HG03045 (cell line): ENCODE measurements around the gene WDR1.
"Not testable (repeated sequence)": the region's sequence is repeated elsewhere in the genome, so short reads cannot be mapped to it uniquely, and the experiment has no call there.

Source experiments
- ATAC-seq: cut with Tn5 transposase; IDR thresholded peaks from one replicate; pipeline ENCODE4 v1.9.1; 2021; ENCODE audit warnings: mild to moderate bottlenecking, moderate library complexity; ENCODE audit not compliant: unreplicated experiment

WDR1 gene

GRCh38 chr4:10131202-10131601 is 14.6 kb upstream of the WDR1 start:
- no peak for ATAC-seq

DNA sequence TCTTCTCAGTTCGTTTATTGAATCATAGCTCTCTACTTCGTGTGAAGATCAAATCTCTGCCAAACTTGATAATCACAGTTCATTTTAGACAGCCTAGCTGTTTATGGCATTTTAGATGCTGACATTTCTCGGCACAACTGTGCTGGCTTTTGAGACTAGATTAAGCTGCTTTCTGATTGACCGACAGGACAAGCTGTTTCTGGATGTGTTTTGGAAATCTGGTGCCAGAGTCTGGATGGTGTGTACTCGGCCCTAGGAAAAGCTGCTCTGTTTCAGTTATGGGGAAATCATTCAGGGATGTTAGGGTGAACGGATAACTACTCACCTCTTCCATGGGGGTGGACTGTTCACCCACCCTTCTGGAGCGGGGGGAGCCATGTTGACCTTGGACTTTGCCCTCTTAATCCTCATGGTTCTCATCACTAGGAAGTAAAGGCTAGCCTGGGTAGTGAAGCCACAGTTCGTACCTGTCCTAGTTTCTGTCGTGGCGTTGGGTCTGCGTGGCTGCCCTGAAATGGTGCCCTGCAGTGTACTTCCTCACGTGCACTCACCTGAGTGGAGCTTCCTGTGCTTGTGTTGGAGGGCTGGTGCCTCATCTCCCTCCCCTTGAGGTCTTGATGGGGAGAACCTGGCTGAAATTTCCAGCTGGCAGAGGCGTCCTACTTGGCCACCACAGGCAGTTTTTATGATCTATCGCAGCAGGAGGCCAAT is 13.7 kb upstream of the WDR1 start:
- ATAC-seq: no peak

DNA sequence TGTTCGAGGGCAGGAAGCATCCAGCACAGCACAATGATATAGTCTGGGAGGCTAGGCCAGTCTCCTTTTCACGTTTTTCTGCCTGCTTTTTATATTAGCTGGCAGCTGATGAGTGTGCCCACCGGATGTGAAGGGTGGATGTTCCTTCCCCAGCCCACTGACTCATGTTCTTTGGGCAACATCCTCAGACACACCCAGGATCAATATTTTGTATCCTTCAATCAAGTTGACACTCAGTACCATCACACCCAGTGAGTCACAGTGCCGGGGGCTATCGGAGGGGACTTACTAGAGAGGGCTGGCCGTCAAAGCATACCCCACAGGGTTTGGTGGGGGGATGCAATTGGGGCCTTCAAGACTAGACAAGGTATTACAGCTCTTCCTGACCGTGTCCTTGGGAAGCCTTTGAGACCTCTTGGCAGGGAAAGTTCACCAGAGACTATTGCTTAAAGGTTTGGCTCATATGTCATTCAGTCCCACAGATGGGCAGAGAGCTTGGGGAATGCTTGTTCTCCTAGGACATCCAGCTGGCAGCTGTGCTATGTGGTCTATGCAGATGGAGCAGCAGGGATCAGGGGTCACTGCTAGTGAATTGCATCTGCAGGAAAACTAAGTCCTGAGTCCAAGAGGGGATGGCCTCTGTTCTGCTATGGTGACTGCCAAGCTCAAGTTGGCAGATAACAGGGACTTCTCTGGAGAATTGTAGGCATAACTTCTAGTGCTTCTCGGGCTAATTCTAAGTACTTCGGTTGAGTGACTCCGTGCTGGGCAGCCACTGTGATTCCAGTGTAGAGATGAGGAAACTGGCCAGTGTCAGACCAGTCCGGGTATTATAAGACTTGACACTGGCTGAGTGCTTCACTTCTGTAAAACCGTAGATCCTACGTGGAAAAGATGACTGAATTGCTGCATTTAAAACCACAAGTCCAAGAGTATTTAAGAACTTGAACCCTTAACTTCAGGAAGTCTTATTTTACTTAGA is 12.9 kb upstream of the WDR1 start:
- no peak for ATAC-seq

DNA sequence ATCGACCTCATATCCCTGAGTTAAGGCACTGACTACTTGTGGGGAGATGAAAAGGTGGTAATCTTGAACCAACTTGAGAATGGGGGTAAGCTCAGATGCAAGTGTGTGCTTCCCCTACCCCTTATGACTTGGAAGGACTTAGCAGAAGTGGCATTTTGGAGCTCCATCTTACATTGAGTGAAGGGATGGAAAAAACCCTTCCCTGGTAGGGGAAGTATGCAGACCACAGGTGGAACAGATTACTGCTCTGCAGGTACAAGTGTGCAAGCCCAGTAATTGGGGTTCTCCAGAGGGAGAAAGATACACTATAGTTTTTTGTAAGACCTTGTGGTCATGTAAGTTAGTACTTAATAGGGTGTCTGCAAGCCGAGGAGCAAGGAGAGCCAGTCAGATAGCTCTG is 12.2 kb upstream of the WDR1 start:
- ATAC-seq: no peak

DNA sequence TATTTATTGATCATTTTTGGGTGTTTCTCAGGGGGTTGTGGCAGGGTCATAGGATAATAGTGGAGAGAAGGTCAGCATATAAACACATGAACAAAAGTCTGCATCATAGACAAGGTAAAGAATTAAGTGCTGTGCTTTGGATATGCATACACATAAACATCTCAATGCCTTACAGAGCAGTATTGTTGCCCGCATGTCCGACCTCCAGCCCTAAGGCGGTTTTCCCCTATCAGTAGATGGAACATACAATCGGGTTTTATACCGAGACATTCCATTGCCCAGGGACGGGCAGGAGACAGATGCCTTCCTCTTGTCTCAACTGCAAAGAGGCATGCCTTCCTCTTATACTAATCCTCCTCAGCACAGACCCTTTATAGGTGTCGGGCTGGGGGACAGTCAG is 10.9 kb upstream of the WDR1 start:
- not testable (repeated sequence) for ATAC-seq

GRCh38 chr4:10124167-10124930 is 7.8 kb upstream of the WDR1 start:
- no peak for ATAC-seq

DNA sequence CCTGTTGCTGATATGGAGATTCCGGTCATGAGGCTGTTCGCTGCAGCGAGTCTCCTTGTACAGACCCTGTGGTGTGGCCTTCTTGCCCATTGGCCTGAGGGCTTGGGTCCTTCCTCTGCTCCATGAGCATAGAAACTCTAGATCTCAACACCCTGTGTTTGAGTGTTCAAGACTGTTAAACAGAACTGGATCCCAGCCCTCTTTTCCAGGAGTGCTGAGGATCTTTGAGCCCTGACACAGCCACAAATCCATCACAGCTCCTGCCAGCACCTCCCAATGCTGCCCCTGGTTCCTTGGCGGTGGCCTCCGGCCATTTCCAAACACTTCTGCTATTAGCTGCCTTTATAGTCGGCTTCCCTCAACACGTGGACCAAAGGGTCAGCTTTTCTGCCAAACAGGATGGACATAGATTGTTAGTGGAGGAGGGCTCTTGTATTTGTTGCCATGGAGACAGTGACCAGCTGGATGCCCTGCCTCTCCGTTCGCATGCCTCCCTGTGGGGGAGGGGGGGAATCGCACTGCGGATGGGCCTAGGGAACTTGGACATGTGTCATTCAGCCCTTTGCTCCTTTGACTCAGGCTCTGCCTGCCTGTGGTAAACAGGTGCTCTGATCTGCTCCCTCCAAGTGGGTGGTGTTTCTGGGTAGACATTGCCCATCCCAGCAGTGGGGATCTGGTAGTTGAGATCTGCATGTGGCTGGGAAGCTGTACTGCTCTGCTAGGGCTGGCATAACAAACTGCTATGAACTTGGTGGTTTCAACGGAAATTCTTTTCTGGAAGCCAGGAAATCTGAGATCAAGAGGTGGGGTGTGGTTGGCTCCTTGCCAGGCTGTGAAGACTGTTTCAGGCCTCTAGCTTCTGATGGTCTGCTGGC is 6.9 kb upstream of the WDR1 start:
- no peak for ATAC-seq

DNA sequence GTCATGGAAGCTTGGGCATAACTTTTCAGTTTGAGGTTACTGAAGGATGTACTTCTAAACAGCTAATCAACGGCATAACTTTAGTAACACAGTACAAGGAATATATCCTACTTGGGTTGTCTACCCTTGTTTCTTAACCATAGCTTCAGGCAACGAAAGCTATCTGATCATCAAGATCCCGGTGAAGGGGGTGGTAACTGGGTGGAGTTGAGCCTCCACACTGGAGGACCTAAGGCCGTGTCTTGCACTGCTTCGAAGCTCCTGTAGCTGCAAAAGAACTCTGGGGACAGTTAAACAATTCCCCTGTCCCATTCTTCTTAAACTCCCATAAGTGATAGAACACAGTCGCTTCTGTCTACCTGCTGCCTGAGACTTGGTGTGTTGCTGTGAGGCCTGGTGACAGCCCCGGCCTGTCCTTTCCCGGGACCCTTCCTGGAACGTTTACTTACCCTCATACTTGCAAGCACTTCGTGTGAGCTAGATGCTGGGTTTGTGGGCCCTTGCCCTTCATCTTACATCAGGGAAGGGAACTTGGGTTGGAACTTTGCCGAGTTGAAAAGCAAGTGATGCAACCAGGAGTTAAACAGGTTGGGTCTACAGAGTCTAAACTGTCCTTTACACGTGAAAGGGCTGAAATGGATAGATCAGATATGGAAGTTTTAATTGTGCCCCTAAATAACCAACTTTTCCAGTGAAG is 5.8 kb upstream of the WDR1 start:
- no peak for ATAC-seq

- ATAC-seq: no peak
Measured at GRCh38 chr4:10121568-10122208, 5.1 kb upstream of the WDR1 start.

DNA sequence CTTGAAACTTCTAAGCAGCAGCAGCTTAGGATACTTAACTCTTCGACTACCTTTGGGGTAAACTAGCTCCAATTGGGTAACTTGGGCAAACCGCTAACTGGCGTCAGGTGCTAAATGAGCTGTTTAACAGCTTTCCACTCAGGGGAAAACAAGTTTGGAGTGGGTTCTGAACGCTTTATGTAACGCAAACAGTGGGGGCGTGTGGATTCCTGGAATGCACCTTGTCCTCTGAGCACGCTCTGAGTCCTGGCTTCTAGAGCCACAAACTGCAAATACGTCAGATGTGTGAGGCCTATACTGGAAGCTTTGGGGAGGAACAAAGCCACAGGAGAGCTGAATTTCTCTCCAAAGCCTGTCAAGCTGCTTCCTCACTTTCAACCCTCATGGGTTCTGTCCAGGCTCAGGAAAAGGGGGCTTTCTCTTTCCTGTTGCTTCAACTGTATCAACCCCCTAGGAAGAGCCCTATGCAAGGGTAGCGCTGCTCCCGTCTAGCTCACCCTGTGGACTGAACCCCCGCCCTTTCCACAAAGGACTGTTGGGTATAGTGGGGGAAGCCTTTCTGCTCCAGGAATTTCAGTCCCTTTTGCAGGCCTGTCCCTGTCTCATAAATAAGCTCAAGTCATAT is 4.5 kb upstream of the WDR1 start:
- no peak for ATAC-seq

DNA sequence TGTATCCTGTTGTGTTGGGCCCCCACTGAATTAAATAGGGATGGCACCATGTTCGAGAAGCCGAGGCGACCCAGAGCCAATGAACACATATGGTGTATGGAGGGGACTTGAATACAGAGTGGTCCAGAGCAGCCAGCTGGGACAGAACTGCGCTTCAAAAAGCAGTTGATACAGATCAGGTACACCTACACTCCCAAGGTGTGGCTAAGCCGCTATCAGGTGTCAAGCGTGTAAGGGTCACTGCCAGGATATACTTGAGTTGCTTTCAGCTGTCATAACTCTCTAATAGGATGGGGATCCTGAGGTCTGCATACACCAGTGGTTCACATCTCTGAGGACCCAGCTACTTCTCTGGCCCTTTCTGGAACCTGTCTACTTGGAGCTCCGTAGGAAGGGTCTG is 3.2 kb upstream of the WDR1 start:
- no peak for ATAC-seq

DNA sequence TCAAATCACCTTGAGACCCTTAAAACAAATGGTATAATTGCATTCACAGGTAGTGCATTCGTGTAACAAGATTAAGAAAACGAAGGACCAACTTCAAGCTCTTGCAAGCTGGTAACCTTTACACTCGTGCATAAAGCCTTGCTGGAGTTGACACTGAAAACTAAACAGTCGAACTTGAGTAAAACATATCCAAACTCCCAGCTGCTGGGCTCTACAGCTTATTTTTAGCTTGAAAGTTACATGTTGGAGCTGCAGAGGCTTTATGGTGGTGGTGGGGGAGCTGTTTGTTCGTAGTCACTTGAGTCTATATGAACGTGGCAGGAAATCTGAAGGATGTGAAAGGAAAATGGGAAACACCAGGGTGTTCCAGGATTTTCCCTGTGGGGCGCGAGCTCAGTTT is 2.7 kb upstream of the WDR1 start:
- ATAC-seq: no peak

DNA sequence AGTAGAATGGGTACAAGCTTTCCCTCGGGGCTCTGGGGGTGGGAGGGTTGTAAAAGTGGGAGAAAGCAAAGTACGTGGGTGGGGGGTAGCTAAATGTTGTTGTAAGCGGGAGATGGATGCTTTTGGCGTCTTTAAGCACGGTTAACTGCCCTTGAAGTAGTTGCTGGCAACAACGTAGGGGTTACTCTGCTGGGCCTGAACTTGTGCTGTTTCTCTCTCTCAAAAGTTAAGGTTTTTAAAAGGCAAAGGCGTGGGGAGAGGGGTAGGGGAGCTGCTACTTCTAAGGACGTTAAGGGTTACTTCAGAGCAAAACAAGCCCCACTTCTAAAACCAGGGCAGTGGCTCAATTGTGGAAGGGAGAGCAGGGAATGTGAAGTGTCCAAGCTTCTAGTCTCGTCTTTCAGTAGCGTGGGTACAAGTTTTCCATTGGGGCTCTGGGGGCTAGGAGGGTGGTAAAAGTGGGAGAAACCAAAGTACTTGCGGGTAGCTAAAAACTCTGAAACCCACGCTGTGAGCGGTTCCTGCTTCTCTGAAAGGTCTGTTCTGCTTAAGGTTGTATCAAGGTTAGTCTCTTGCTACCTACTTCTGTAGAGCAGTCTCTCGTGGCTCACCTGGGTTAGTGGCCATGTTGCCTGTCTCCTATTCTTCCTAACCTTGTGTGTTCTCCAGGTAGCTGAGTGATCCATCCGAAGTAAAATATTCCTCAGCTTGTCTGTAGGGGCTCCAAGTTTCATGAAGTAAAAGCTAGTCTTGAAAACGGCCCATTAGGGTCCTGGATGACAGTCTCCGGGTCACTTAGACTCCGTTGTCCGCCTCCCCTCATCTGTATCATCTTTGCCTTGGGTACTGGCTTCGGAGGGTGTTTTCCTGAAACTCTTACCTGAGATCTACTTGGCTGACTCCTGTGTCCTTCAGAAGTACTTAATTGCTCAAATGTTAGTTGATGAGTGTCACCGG is 1.7 kb upstream of the WDR1 start:
- ATAC-seq: no peak

DNA sequence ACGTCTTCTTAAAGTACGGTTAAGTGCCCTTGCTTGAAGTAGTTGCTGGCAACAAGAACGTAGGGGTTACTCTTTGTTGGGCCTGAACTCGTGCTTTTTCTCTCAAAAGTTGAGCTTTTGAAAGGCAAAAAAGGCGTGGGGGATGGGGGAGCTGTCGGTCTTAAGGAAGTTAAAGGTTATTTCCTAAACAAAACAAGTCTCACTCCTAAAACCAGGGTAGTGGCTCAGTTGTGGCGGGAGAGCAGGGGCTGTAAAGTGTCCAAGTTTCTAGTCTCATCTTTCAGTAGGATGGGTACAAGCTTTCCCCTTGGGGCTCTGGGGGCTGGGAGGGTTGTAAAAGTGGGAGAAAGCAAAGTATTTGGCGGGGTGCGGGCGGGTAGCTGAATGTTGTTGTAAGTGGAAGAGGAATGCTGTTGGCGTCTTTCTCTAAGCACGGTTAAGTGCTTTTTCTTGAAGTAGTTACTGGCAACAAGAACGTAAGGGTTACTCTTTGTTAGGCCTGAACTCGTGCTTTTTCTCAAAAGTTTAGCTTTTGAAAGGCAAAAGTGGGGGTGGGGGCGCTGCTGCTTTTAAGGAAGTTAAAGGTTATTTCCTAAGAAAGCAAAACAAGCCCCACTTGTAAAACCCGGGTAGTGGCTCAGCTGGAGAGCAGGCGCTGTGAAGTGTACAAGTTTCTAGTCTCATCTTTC is 904 bp upstream of the WDR1 start:
- ATAC-seq: no peak

- peak; percentile 35 for ATAC-seq
Measured at GRCh38 chr4:10115797-10116568, 616 bp downstream of the WDR1 start.

DNA sequence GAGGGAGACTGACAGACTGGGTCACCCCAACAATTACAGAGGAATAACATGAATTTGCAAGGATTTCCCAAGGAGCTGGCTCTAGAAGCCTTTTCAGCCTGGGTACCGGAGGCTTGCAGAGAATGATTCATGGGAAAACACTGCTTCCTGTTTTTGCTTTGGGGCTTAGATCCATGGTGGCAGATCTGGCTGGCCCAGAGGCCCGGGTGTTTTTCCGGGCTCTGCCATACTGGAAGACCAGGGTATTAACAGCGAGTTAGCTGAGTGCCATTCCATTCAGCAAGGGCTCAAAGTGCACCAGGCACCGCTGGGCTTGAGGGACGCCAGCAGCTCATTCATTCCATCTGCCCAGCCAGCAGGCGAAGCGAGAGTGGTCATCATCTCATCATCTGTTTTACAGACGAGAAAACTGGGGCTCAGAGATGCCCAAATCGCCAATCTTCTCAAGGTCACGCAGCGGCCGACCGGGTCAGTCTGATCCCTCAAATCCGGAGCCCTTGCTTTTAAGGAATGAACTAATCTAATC is 1.3 kb downstream of the WDR1 start:
- ATAC-seq: no peak
